K562 (cell line): ENCODE measurements around the gene OR14A16. TPM values are rescaled to one million over a fixed set of nuclear protein-coding genes. Genes with fewer than 3 reads are reported as not detected.
A peak's percentile ranks its signal among the peaks of the same experiment; 100 is the strongest.

Experiments used
- BHLHE40 ChIP-seq: IDR thresholded peaks from 2 replicates; pipeline ENCODE4 v1.6.1; 2011; ENCODE audit warnings: low read length, improper control_type of control experiment
- CAMTA2 ChIP-seq: fragments of 250-450 bp; sonication (Bioruptor Pico); conservative IDR thresholded peaks from 2 replicates; pipeline ENCODE4 v1.5.1; 2022
- CHAMP1 ChIP-seq: fragments of 450-650 bp; IDR thresholded peaks from 2 replicates; pipeline ENCODE4 v1.6.1; 2016; ENCODE audit warnings: mild to moderate bottlenecking
- CHD4 ChIP-seq: fragments of 200-600 bp; sonication (generic); IDR thresholded peaks from 3 replicates; pipeline ENCODE4 v1.6.1; 2012; ENCODE audit warnings: low read depth, mild to moderate bottlenecking, mixed read lengths, low read length, inconsistent platforms; ENCODE audit not compliant: insufficient read depth, insufficient replicate concordance, poor library complexity, severe bottlenecking
- E2F5 ChIP-seq: sonication (generic); formaldehyde crosslinking; IDR thresholded peaks from 2 replicates; pipeline ENCODE4 v1.8.0; 2022; ENCODE audit warnings: mild to moderate bottlenecking, missing genetic modification reagents
- PHB ChIP-seq: fragments of 250-450 bp; sonication (Bioruptor Pico); IDR thresholded peaks from 2 replicates; pipeline ENCODE4 v1.5.0; 2021
- SIN3A ChIP-seq, 2 experiments: fragments of 150-350 bp in 1 of 2; IDR thresholded peaks; 2 replicates each; pipeline ENCODE4 v1.6.1; 2011 to 2016; ENCODE audit warnings: borderline replicate concordance in 2 of 2, low read depth in 2 of 2, low read length in 2 of 2, mild to moderate bottlenecking in 2 of 2, moderate library complexity in 2 of 2; ENCODE audit not compliant: control insufficient read depth in 1 of 2
- ZBTB40 ChIP-seq, 2 experiments: fragments of 450-650 bp in 1 of 2; sonication (generic) in 1 of 2; formaldehyde crosslinking in 1 of 2; IDR thresholded peaks; 2 replicates each; pipeline versions ENCODE4 v1.7.1 to v1.9.0; 2016 to 2022; ENCODE audit warnings: inconsistent platforms in 1 of 2, mild to moderate bottlenecking in 1 of 2, missing genetic modification reagents in 1 of 2
- ZFP36 ChIP-seq: fragments of 150-350 bp; IDR thresholded peaks from 2 replicates; pipeline ENCODE4 v1.6.1; 2018; ENCODE audit warnings: low read length, low read depth; ENCODE audit not compliant: partially characterized antibody
- ZNF395 ChIP-seq: fragments of 200-800 bp; sonication (Bioruptor generic); IDR thresholded peaks from 2 replicates; pipeline ENCODE4 v1.6.1; 2017; ENCODE audit warnings: missing genetic modification characterization, missing compliant biosample characterization
- polyA plus RNA-seq, 8 experiments: library from polyadenylated mRNA; depleted of rRNA in 4 of 8; stranded (reverse) in 5 of 8; unstranded in 3 of 8; fragments of >200 nt; fragmentation: Nextera tagmentation in 2 of 8; fragmentation: Illumina TruSeq in 1 of 8; extraction: Ambion mirVana in 2 of 8; extraction: Trizol in 1 of 8; gene quantifications; 2 replicates each; pipeline versions ENCODE4 v1.2.1 to v1.2.3, GENCODE V29; 2011 to 2014; ENCODE audit warnings: inconsistent platforms in 1 of 8, missing spikeins in 1 of 8
- total RNA-seq, 7 experiments: library from RNA; depleted of rRNA in 6 of 7; stranded (reverse); fragments of >200 nt in 6 of 7; fragmentation: Illumina TruSeq in 2 of 7; extraction: Trizol in 2 of 7; gene quantifications; 2 replicates each; pipeline versions ENCODE4 v1.2.1 to v1.2.3, GENCODE V29; 2011 to 2021; ENCODE audit warnings: low replicate concordance in 1 of 7

The OR14A16 gene
- total and polyA plus RNA-seq, 9 of the 15 experiments (the other 6 are each of a cell fraction or from before 2014, with no cell fraction given) = not detected

- TF ChIP-seq ZBTB40 (IDR thresholded peaks at IDR 0.05) (no peak), ZBTB40 (CRISPR knock-in tag; IDR thresholded peaks at IDR 0.05) (no peak), CAMTA2 (CRISPR knock-in tag) (no peak), ZNF395 (no peak), CHAMP1 (no peak), SIN3A (IDR thresholded peaks at IDR 0.05; ENCODE audit: borderline replicate concordance in 2 of 2, control insufficient read depth in 1 of 2, low read depth in 2 of 2, low read length in 2 of 2) (peak in 1 of 2 experiments; percentile 32; a peak in 1 of 4 replicates), CHD4 (no peak), BHLHE40 (peak; percentile 74), ZFP36 (peak; percentile 5), PHB (no peak), E2F5 (no peak)
Measured at GRCh38 chr1:247857069-247857984, 33.4 kb upstream of the OR14A16 start, which contains the start of gene TRIM58 (continued).
